HEK293 (cell line): Measurements from ENCODE around the gene RIMBP3C.

Source experiments
- GLI4 ChIP-seq: fragments of 450-650 bp; formaldehyde crosslinking; IDR thresholded peaks from 2 replicates; pipeline ENCODE4 v1.5.1; 2016; ENCODE audit warnings: missing biosample characterization, missing genetic modification characterization
- KLF1 ChIP-seq: fragments of 450-650 bp; formaldehyde crosslinking; IDR thresholded peaks from 2 replicates; pipeline ENCODE4 v1.5.1; 2016; ENCODE audit warnings: missing biosample characterization, missing genetic modification characterization
- KLF17 ChIP-seq: fragments of 450-650 bp; formaldehyde crosslinking; IDR thresholded peaks from 2 replicates; pipeline ENCODE4 v1.5.1; 2016; ENCODE audit warnings: missing biosample characterization, missing genetic modification characterization
- REST ChIP-seq: fragments of 450-650 bp; formaldehyde crosslinking; IDR thresholded peaks from 2 replicates; pipeline ENCODE4 v1.5.1; 2016; ENCODE audit warnings: missing biosample characterization, missing genetic modification characterization
- ZFP3 ChIP-seq: fragments of 450-650 bp; formaldehyde crosslinking; IDR thresholded peaks from 2 replicates; pipeline ENCODE4 v1.5.1; 2016; ENCODE audit warnings: low read depth, missing biosample characterization, missing genetic modification characterization
- ZNF24 ChIP-seq: fragments of 450-650 bp; formaldehyde crosslinking; IDR thresholded peaks from 2 replicates; pipeline ENCODE4 v1.5.1; 2016; ENCODE audit warnings: missing biosample characterization, missing genetic modification characterization
- ZNF274 ChIP-seq, 2 experiments: fragments of 200-500 bp in 1 of 2; fragments of 450-650 bp in 1 of 2; sonication (Bioruptor generic) in 1 of 2; formaldehyde crosslinking in 1 of 2; IDR thresholded peaks; 2 replicates each; pipeline versions ENCODE4 v1.5.1 to v1.6.1; 2014 to 2016; ENCODE audit warnings: borderline replicate concordance in 1 of 2, inconsistent platforms in 1 of 2, low read length in 1 of 2, missing biosample characterization in 1 of 2, missing genetic modification characterization in 1 of 2
- ZNF404 ChIP-seq: fragments of 450-650 bp; formaldehyde crosslinking; IDR thresholded peaks from 2 replicates; pipeline ENCODE4 v1.5.1; 2017; ENCODE audit warnings: missing biosample characterization, missing genetic modification characterization
- ZNF449 ChIP-seq: fragments of 450-650 bp; formaldehyde crosslinking; IDR thresholded peaks from 2 replicates; pipeline ENCODE4 v1.5.1; 2017; ENCODE audit warnings: missing biosample characterization, mild to moderate bottlenecking, missing genetic modification characterization, moderate library complexity
- ZNF510 ChIP-seq: fragments of 450-650 bp; formaldehyde crosslinking; IDR thresholded peaks from 2 replicates; pipeline ENCODE4 v1.5.1; 2018; ENCODE audit warnings: mild to moderate bottlenecking, missing genetic modification characterization, missing biosample characterization; ENCODE audit not compliant: insufficient replicate concordance
- ZNF654 ChIP-seq: fragments of 450-650 bp; formaldehyde crosslinking; IDR thresholded peaks from 2 replicates; pipeline ENCODE4 v1.5.1; 2016; ENCODE audit warnings: low read depth, missing biosample characterization, missing genetic modification characterization
- TF ChIP-seq, protein P1 (sequence below): fragments of 450-650 bp; formaldehyde crosslinking; IDR thresholded peaks from 2 replicates; pipeline ENCODE4 v1.5.1; 2016; ENCODE audit warnings: missing biosample characterization, missing genetic modification characterization
- TF ChIP-seq, protein P2 (sequence below): fragments of 450-650 bp; formaldehyde crosslinking; IDR thresholded peaks from 2 replicates; pipeline ENCODE4 v1.5.1; 2016; ENCODE audit warnings: missing biosample characterization, missing genetic modification characterization, low read depth

GRCh38 chr22:21573293-21573734 lies 22.1 kb upstream of the RIMBP3C start:
- TF ChIP-seq ZNF404 (no peak), ZNF274 (IDR thresholded peaks at IDR 0.05; ENCODE audit: low read length) (no peak), ZNF274 (tag by site-specific recombination; IDR thresholded peaks at IDR 0.05; ENCODE audit: borderline replicate concordance) (no peak), ZNF654 (tag by site-specific recombination) (no peak), ZNF510 (tag by site-specific recombination) (no peak), REST (tag by site-specific recombination) (no peak), GLI4 (tag by site-specific recombination) (no peak), ZNF449 (no peak), ZNF24 (tag by site-specific recombination) (no peak), KLF17 (no peak), ZFP3 (no peak), KLF1 (tag by site-specific recombination) (no peak)
- TF ChIP-seq, protein P1, sequence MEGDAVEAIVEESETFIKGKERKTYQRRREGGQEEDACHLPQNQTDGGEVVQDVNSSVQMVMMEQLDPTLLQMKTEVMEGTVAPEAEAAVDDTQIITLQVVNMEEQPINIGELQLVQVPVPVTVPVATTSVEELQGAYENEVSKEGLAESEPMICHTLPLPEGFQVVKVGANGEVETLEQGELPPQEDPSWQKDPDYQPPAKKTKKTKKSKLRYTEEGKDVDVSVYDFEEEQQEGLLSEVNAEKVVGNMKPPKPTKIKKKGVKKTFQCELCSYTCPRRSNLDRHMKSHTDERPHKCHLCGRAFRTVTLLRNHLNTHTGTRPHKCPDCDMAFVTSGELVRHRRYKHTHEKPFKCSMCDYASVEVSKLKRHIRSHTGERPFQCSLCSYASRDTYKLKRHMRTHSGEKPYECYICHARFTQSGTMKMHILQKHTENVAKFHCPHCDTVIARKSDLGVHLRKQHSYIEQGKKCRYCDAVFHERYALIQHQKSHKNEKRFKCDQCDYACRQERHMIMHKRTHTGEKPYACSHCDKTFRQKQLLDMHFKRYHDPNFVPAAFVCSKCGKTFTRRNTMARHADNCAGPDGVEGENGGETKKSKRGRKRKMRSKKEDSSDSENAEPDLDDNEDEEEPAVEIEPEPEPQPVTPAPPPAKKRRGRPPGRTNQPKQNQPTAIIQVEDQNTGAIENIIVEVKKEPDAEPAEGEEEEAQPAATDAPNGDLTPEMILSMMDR (tag by site-specific recombination): no peak
- TF ChIP-seq, protein P2, sequence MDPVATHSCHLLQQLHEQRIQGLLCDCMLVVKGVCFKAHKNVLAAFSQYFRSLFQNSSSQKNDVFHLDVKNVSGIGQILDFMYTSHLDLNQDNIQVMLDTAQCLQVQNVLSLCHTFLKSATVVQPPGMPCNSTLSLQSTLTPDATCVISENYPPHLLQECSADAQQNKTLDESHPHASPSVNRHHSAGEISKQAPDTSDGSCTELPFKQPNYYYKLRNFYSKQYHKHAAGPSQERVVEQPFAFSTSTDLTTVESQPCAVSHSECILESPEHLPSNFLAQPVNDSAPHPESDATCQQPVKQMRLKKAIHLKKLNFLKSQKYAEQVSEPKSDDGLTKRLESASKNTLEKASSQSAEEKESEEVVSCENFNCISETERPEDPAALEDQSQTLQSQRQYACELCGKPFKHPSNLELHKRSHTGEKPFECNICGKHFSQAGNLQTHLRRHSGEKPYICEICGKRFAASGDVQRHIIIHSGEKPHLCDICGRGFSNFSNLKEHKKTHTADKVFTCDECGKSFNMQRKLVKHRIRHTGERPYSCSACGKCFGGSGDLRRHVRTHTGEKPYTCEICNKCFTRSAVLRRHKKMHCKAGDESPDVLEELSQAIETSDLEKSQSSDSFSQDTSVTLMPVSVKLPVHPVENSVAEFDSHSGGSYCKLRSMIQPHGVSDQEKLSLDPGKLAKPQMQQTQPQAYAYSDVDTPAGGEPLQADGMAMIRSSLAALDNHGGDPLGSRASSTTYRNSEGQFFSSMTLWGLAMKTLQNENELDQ (tag by site-specific recombination): no peak
